Right lobe of liver (tissue), 4 donors: ENCODE results near the gene EYA2.

ENCODE experiments used
- CTCF ChIP-seq, 4 donors: fragments of 200-600 bp in 3 of 4; fragments of 450-650 bp in 1 of 4; IDR thresholded peaks; one replicate each; pipeline versions ENCODE4 v1.5.1 to v1.8.0; 2016 to 2022; ENCODE audit warnings: antibody characterized with exemption in 4 of 4, mild to moderate bottlenecking in 2 of 4
- POLR2A ChIP-seq: fragments of 450-650 bp; IDR thresholded peaks from one replicate; pipeline ENCODE4 v1.6.1; 2017; ENCODE audit warnings: antibody characterized with exemption, mild to moderate bottlenecking
- donor health status: DM: no; HTN: no; CAD: no.
- donor health status: DM: no; HTN: no; CAD: no.
- donor health status: DM: no; HTN: yes; CAD: no.

DNA sequence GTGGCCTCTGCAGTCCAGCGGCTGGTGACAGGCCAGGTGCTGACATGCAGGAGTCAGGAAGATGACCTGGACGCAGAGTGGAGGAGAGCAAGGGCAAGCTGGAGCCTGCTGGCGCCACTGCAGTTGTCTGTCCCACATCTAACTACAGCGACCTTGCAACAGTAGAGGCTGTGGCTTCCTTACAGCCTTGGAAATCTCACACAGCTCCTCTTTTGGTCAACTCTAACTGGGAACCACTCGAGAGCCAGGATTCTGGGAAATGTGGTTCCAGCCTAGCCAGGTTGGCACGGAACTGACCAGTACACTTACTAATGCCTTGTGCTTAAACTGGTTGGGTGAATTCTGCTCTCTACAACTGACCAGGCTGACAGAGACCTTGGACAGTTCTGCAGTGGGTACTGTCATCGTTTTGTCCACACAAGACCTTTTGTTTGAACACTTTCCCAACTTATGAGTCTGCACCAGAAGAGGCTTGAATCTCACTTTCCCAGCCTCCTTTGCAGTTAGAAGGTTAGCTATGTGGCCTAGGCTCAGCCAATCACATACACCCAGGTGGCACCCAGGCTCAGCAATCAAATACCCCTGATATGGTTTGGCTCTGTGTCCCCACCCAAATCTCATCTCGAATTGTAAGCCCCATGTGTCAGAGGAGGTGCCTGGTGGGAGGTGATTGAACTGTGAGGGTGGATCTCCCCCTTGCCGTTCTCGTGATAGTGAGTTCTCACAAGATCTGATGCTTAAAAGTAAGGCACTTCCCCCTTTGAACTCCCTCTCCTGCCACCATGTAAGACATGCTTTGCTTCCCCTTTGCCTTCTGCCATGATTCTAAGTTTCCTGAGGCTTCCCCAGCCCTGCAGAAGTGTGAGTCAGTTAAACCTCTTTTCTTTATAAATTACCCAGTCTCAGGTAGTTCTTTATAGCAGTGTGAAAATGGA lies 308.4 kb downstream of the EYA2 start:
- TF ChIP-seq CTCF (IDR thresholded peaks at IDR 0.05): no peak
- TF ChIP-seq POLR2A: no peak
